Neural progenitor cell (in vitro differentiated cells): Measurements from ENCODE around the gene ST6GALNAC2. TPM values are rescaled to one million over a fixed set of nuclear protein-coding genes. Genes with fewer than 3 reads are reported as not detected.

ENCODE experiments used
- DNase-seq: peaks from one replicate; pipeline ENCODE4 v3.0.0-alpha.2; 2016; ENCODE audit warnings: low spot score
- H2AFZ ChIP-seq: fragments of 200-600 bp; sonication (generic); replicated peaks from 2 replicates; pipeline ENCODE4 v1.6.1; 2016; ENCODE audit warnings: antibody characterized with exemption
- H3F3A ChIP-seq: fragments of 200-600 bp; sonication (generic); 2 replicates; pipeline ENCODE4 v1.6.1; 2016; ENCODE audit warnings: antibody characterized with exemption, low read depth
- H3K27ac ChIP-seq: fragments of 200-600 bp; sonication (generic); 2 replicates; pipeline ENCODE4 v1.5.1; 2016; ENCODE audit warnings: mild to moderate bottlenecking
- H3K27me3 ChIP-seq: fragments of 200-600 bp; sonication (generic); 2 replicates; pipeline ENCODE4 v1.6.1; 2016; ENCODE audit warnings: mild to moderate bottlenecking, moderate library complexity
- H3K36me3 ChIP-seq: fragments of 200-600 bp; sonication (generic); 2 replicates; pipeline ENCODE4 v1.5.1; 2016
- H3K4me1 ChIP-seq: fragments of 200-600 bp; sonication (generic); 2 replicates; pipeline ENCODE4 v1.6.1; 2016; ENCODE audit warnings: mixed run types
- H3K4me2 ChIP-seq: fragments of 200-600 bp; sonication (generic); 2 replicates; pipeline ENCODE4 v1.6.1; 2016
- H3K4me3 ChIP-seq: fragments of 200-600 bp; sonication (generic); 2 replicates; pipeline ENCODE4 v1.5.1; 2016
- H3K79me2 ChIP-seq: fragments of 200-600 bp; sonication (generic); 2 replicates; pipeline ENCODE4 v1.6.1; 2016; ENCODE audit warnings: low read depth
- H3K9ac ChIP-seq: fragments of 200-600 bp; sonication (generic); 2 replicates; pipeline ENCODE4 v1.6.1; 2016
- H3K9me3 ChIP-seq: fragments of 200-600 bp; sonication (generic); 2 replicates; pipeline ENCODE4 v1.5.1; 2016; ENCODE audit warnings: low read depth
- H4K20me1 ChIP-seq: fragments of 200-600 bp; sonication (generic); 2 replicates; pipeline ENCODE4 v1.6.1; 2016; ENCODE audit warnings: low read depth
- H3K27ac Mint-ChIP-seq: 3 replicates; pipeline ENCODE4 v1.8.0; 2021; ENCODE audit warnings: mixed read lengths
- H3K27me3 Mint-ChIP-seq: 2 replicates; pipeline ENCODE4 v1.8.0; 2022; ENCODE audit warnings: low read depth, mild to moderate bottlenecking, inconsistent platforms, moderate library complexity, mixed read lengths; ENCODE audit not compliant: insufficient read depth
- H3K36me3 Mint-ChIP-seq: 3 replicates; pipeline ENCODE4 v1.8.0; 2021; ENCODE audit warnings: mixed read lengths
- H3K4me1 Mint-ChIP-seq: 3 replicates; pipeline ENCODE4 v1.8.0; 2021; ENCODE audit warnings: mixed read lengths
- H3K4me3 Mint-ChIP-seq: 3 replicates; pipeline ENCODE4 v1.8.0; 2021; ENCODE audit warnings: mild to moderate bottlenecking, moderate library complexity, mixed read lengths
- H3K9me3 Mint-ChIP-seq: 3 replicates; pipeline ENCODE4 v1.8.0; 2020; ENCODE audit warnings: mixed read lengths
- CTCF ChIP-seq: fragments of 200-600 bp; sonication (generic); IDR thresholded peaks from 2 replicates; pipeline ENCODE4 v1.5.1; 2017; ENCODE audit warnings: antibody characterized with exemption, mild to moderate bottlenecking
- EZH2 ChIP-seq: fragments of 200-600 bp; sonication (generic); IDR thresholded peaks from 2 replicates; pipeline ENCODE4 v1.6.1; 2017; ENCODE audit warnings: antibody characterized with exemption, mild to moderate bottlenecking, moderate library complexity
- EZH2phosphoT487 ChIP-seq: fragments of 200-600 bp; sonication (generic); IDR thresholded peaks from 2 replicates; pipeline ENCODE4 v1.6.1; 2017; ENCODE audit warnings: antibody characterized with exemption
- total RNA-seq: library from RNA; depleted of rRNA; stranded (reverse); fragments of >200 nt; gene quantifications from 2 replicates; pipeline ENCODE4 v1.2.3, GENCODE V29; 2015; ENCODE audit warnings: low replicate concordance

ST6GALNAC2 gene
- total RNA-seq = 0.28 TPM in 1 of 2 replicates, not detected in the other

GRCh38 chr17:76585649-76586593 lies at the start of gene ST6GALNAC2:
Gene ST6GALNAC2, minus strand, starts transcription at chr17:76585860. Its CDS starts 52 bp downstream, at chr17:76585808.
- peak; percentile 91 for TF ChIP-seq EZH2phosphoT487
- TF ChIP-seq EZH2 = peak; percentile 94
- TF ChIP-seq CTCF = no peak
- Mint-ChIP-seq H3K27me3 (peaks cover 59% of the 10 kb centered on the region), H3K9me3 (peaks cover 11% of the 10 kb centered on the region), H3K4me1 (peaks cover 18% of the 10 kb centered on the region), H3K4me3 (peak within 1 kb of the TSS; percentile 73), H3K36me3 (no peaks in the 10 kb centered on the region), H3K27ac (no peak within 1 kb of the TSS)
- no peak within 1 kb of the TSS for H3K9ac ChIP-seq
- no peaks in the 10 kb centered on the region for H3K79me2 ChIP-seq
- H3K36me3 ChIP-seq = no peaks in the 10 kb centered on the region
- peaks cover 90% of the 10 kb centered on the region for H3K27me3 ChIP-seq
- peaks cover 31% of the 10 kb centered on the region for H4K20me1 ChIP-seq
- DNase-seq = peak; percentile 70
- H3K4me2 ChIP-seq = peak within 1 kb of the TSS; percentile 90
- peaks cover 21% of the 10 kb centered on the region for H3F3A ChIP-seq
- peaks cover 26% of the 10 kb centered on the region for H3K4me1 ChIP-seq
- no peaks in the 10 kb centered on the region for H3K9me3 ChIP-seq
- H3K4me3 ChIP-seq = peak within 1 kb of the TSS; percentile 44
- H3K27ac ChIP-seq = no peak within 1 kb of the TSS
- peak within 1 kb of the TSS; percentile 71 for H2AFZ ChIP-seq

- no peak for DNase-seq
- TF ChIP-seq CTCF = no peak
- no peak for TF ChIP-seq EZH2phosphoT487
- TF ChIP-seq EZH2 = no peak
- peaks cover 10% of the 10 kb centered on the region for H3K4me1 ChIP-seq
- H3K4me3 Mint-ChIP-seq = no peak overlapping the region
- H3K27me3 ChIP-seq = no peaks in the 10 kb centered on the region
- no peaks in the 10 kb centered on the region for H3K36me3 ChIP-seq
- H3K9ac ChIP-seq = no peak overlapping the region
- H3K79me2 ChIP-seq = no peaks in the 10 kb centered on the region
- H3K9me3 Mint-ChIP-seq = no peaks in the 10 kb centered on the region
- H4K20me1 ChIP-seq = no peaks in the 10 kb centered on the region
- no peaks in the 10 kb centered on the region for H3K9me3 ChIP-seq
- no peaks in the 10 kb centered on the region for H3K36me3 Mint-ChIP-seq
- H3K27ac ChIP-seq = no peak overlapping the region
- H2AFZ ChIP-seq = no peak overlapping the region
- H3K27me3 Mint-ChIP-seq = peaks cover under 1% of the 10 kb centered on the region
- H3K4me2 ChIP-seq = no peak overlapping the region
- H3K4me3 ChIP-seq = no peak overlapping the region
- peaks cover 47% of the 10 kb centered on the region for H3K4me1 Mint-ChIP-seq
- no peaks in the 10 kb centered on the region for H3F3A ChIP-seq
- peak overlapping the region; percentile 26 for H3K27ac Mint-ChIP-seq
These were observed 49.4 kb upstream of the ST6GALNAC2 start for GRCh38 chr17:76635039-76635438.

- H3K27ac ChIP-seq = no peak overlapping the region
- Mint-ChIP-seq H3K36me3 (no peaks in the 10 kb centered on the region), H3K4me1 (peaks cover 48% of the 10 kb centered on the region), H3K27ac (no peak overlapping the region), H3K27me3 (peaks cover 3% of the 10 kb centered on the region), H3K4me3 (no peak overlapping the region), H3K9me3 (no peaks in the 10 kb centered on the region)
- no peaks in the 10 kb centered on the region for H3F3A ChIP-seq
- no peaks in the 10 kb centered on the region for H3K27me3 ChIP-seq
- H2AFZ ChIP-seq = no peak overlapping the region
- H4K20me1 ChIP-seq = no peaks in the 10 kb centered on the region
- no peaks in the 10 kb centered on the region for H3K9me3 ChIP-seq
- H3K36me3 ChIP-seq = no peaks in the 10 kb centered on the region
- no peak overlapping the region for H3K4me3 ChIP-seq
- H3K4me2 ChIP-seq = no peak overlapping the region
- DNase-seq = no peak
- H3K79me2 ChIP-seq = no peaks in the 10 kb centered on the region
- peaks cover 12% of the 10 kb centered on the region for H3K4me1 ChIP-seq
- no peak overlapping the region for H3K9ac ChIP-seq
- TF ChIP-seq CTCF = no peak
- no peak for TF ChIP-seq EZH2phosphoT487
- no peak for TF ChIP-seq EZH2
These were observed 48.1 kb upstream of the ST6GALNAC2 start for GRCh38 chr17:76633628-76634328.
